ENCODE measurements around the gene INAVA.

INAVA gene

GRCh38 chr1:200872446-200873115 lies 22.1 kb upstream of the INAVA start, which contains the start of gene GPR25:
GPR25 (plus strand) TSS chr1:200872981; CDS start chr1:200873038, 57 bp downstream.
- Mint-ChIP-seq H3K27ac (no peak within 1 kb of the TSS), H3K9me3 (no peaks in the 10 kb centered on the region), H3K4me1 (ENCODE audit: low read depth) (peaks cover 58% of the 10 kb centered on the region), H3K4me3 (no peak within 1 kb of the TSS), H3K27me3 (peaks cover 69% of the 10 kb centered on the region), H3K36me3 (ENCODE audit: low read depth) (no peaks in the 10 kb centered on the region)

GRCh38 chr1:200873116-200873670 lies 21.5 kb upstream of the INAVA start:
- no peaks in the 10 kb centered on the region for H3K36me3 Mint-ChIP-seq (ENCODE audit: low read depth)
- H3K9me3 Mint-ChIP-seq: no peaks in the 10 kb centered on the region
- H3K27me3 Mint-ChIP-seq: peaks cover 68% of the 10 kb centered on the region
- no peak overlapping the region for H3K4me3 Mint-ChIP-seq
- peaks cover 62% of the 10 kb centered on the region for H3K4me1 Mint-ChIP-seq (ENCODE audit: low read depth)
- no peak overlapping the region for H3K27ac Mint-ChIP-seq

- H3K36me3 Mint-ChIP-seq (ENCODE audit: low read depth): no peaks in the 10 kb centered on the region
- no peak overlapping the region for H3K27ac Mint-ChIP-seq
- H3K4me3 Mint-ChIP-seq: no peak overlapping the region
Observed at GRCh38 chr1:200873671-200874397, 20.9 kb upstream of the INAVA start.

GRCh38 chr1:200874694-200875093 lies 20.0 kb upstream of the INAVA start:
- Mint-ChIP-seq H3K27me3 (peaks cover 63% of the 10 kb centered on the region), H3K4me3 (no peak overlapping the region), H3K9me3 (no peaks in the 10 kb centered on the region), H3K36me3 (ENCODE audit: low read depth) (no peaks in the 10 kb centered on the region), H3K4me1 (ENCODE audit: low read depth) (peaks cover 64% of the 10 kb centered on the region), H3K27ac (no peak overlapping the region)

More at GRCh38 chr1:200873671-200874397, 20.9 kb upstream of the INAVA start:
- H3K9me3 Mint-ChIP-seq: no peaks in the 10 kb centered on the region
- H3K4me1 Mint-ChIP-seq (ENCODE audit: low read depth): peaks cover 69% of the 10 kb centered on the region
- peaks cover 68% of the 10 kb centered on the region for H3K27me3 Mint-ChIP-seq

- Mint-ChIP-seq H3K4me1 (ENCODE audit: low read depth) (peaks cover 64% of the 10 kb centered on the region), H3K36me3 (ENCODE audit: low read depth) (no peaks in the 10 kb centered on the region), H3K27ac (no peak overlapping the region), H3K27me3 (peaks cover 59% of the 10 kb centered on the region), H3K4me3 (no peak overlapping the region), H3K9me3 (no peaks in the 10 kb centered on the region)
Observed at GRCh38 chr1:200875416-200875815, 19.3 kb upstream of the INAVA start.

GRCh38 chr1:200877010-200877409 lies 17.7 kb upstream of the INAVA start:
- no peaks in the 10 kb centered on the region for H3K9me3 Mint-ChIP-seq
- peaks cover 49% of the 10 kb centered on the region for H3K27me3 Mint-ChIP-seq
- H3K36me3 Mint-ChIP-seq (ENCODE audit: low read depth): no peaks in the 10 kb centered on the region
- peaks cover 60% of the 10 kb centered on the region for H3K4me1 Mint-ChIP-seq (ENCODE audit: low read depth)
- no peak overlapping the region for H3K4me3 Mint-ChIP-seq
- no peak overlapping the region for H3K27ac Mint-ChIP-seq

GRCh38 chr1:200877839-200878551 lies 16.7 kb upstream of the INAVA start:
- peaks cover 56% of the 10 kb centered on the region for H3K4me1 Mint-ChIP-seq (ENCODE audit: low read depth)
- H3K36me3 Mint-ChIP-seq (ENCODE audit: low read depth): no peaks in the 10 kb centered on the region
- no peak overlapping the region for H3K27ac Mint-ChIP-seq
- H3K9me3 Mint-ChIP-seq: no peaks in the 10 kb centered on the region
- H3K4me3 Mint-ChIP-seq: no peak overlapping the region
- peaks cover 45% of the 10 kb centered on the region for H3K27me3 Mint-ChIP-seq

GRCh38 chr1:200880212-200880611 lies 14.5 kb upstream of the INAVA start:
- peaks cover 45% of the 10 kb centered on the region for H3K4me1 Mint-ChIP-seq (ENCODE audit: low read depth)
- no peaks in the 10 kb centered on the region for H3K36me3 Mint-ChIP-seq (ENCODE audit: low read depth)
- no peak overlapping the region for H3K27ac Mint-ChIP-seq
- H3K4me3 Mint-ChIP-seq: no peak overlapping the region
- no peaks in the 10 kb centered on the region for H3K9me3 Mint-ChIP-seq
- peaks cover 29% of the 10 kb centered on the region for H3K27me3 Mint-ChIP-seq

GRCh38 chr1:200883118-200883517 lies 11.6 kb upstream of the INAVA start:
- Mint-ChIP-seq H3K4me3 (no peak overlapping the region), H3K27me3 (peaks cover 9% of the 10 kb centered on the region), H3K4me1 (ENCODE audit: low read depth) (peaks cover 48% of the 10 kb centered on the region), H3K27ac (no peak overlapping the region), H3K36me3 (ENCODE audit: low read depth) (no peaks in the 10 kb centered on the region), H3K9me3 (no peaks in the 10 kb centered on the region)

- H3K27ac Mint-ChIP-seq: no peak overlapping the region
Observed at GRCh38 chr1:200885623-200886402, 8.9 kb upstream of the INAVA start.

GRCh38 chr1:200886594-200886993 lies 8.1 kb upstream of the INAVA start:
- Mint-ChIP-seq H3K27ac (peak overlapping the region; percentile 43), H3K27me3 (peaks cover 14% of the 10 kb centered on the region), H3K4me3 (no peak overlapping the region), H3K4me1 (ENCODE audit: low read depth) (peaks cover 56% of the 10 kb centered on the region), H3K9me3 (no peaks in the 10 kb centered on the region), H3K36me3 (ENCODE audit: low read depth) (no peaks in the 10 kb centered on the region)

More at GRCh38 chr1:200885623-200886402, 8.9 kb upstream of the INAVA start:
- Mint-ChIP-seq H3K9me3 (no peaks in the 10 kb centered on the region), H3K4me3 (no peak overlapping the region), H3K4me1 (ENCODE audit: low read depth) (peaks cover 58% of the 10 kb centered on the region), H3K36me3 (ENCODE audit: low read depth) (no peaks in the 10 kb centered on the region), H3K27me3 (peaks cover 15% of the 10 kb centered on the region)

- peaks cover 61% of the 10 kb centered on the region for H3K4me1 Mint-ChIP-seq (ENCODE audit: low read depth)
Observed at GRCh38 chr1:200887036-200887435, 7.7 kb upstream of the INAVA start.

GRCh38 chr1:200887772-200888348 lies 6.8 kb upstream of the INAVA start:
- peak overlapping the region; percentile 21 for H3K4me3 Mint-ChIP-seq

More at GRCh38 chr1:200887036-200887435, 7.7 kb upstream of the INAVA start:
- peaks cover 19% of the 10 kb centered on the region for H3K27me3 Mint-ChIP-seq
- peak overlapping the region; percentile 12 for H3K4me3 Mint-ChIP-seq
- no peaks in the 10 kb centered on the region for H3K36me3 Mint-ChIP-seq (ENCODE audit: low read depth)
- H3K27ac Mint-ChIP-seq: peak overlapping the region; percentile 43
- H3K9me3 Mint-ChIP-seq: no peaks in the 10 kb centered on the region

GRCh38 chr1:200888349-200888838 lies 6.3 kb upstream of the INAVA start:
- Mint-ChIP-seq H3K4me1 (ENCODE audit: low read depth) (peaks cover 61% of the 10 kb centered on the region), H3K27ac (no peak overlapping the region), H3K27me3 (peaks cover 28% of the 10 kb centered on the region), H3K4me3 (peak overlapping the region; percentile 12), H3K9me3 (no peaks in the 10 kb centered on the region), H3K36me3 (ENCODE audit: low read depth) (no peaks in the 10 kb centered on the region)

More at GRCh38 chr1:200887772-200888348, 6.8 kb upstream of the INAVA start:
- H3K9me3 Mint-ChIP-seq: no peaks in the 10 kb centered on the region
- H3K4me1 Mint-ChIP-seq (ENCODE audit: low read depth): peaks cover 63% of the 10 kb centered on the region
- no peaks in the 10 kb centered on the region for H3K36me3 Mint-ChIP-seq (ENCODE audit: low read depth)
- peaks cover 26% of the 10 kb centered on the region for H3K27me3 Mint-ChIP-seq
- H3K27ac Mint-ChIP-seq: peak overlapping the region; percentile 65

Data from stimulated activated naive CD8-positive, alpha-beta T cell treated with anti-CD3 and anti-CD28 coated beads, Interleukin-15, Interleukin-2, amounts not matched to agents 100 ng/mL and 50 ng/mL, for 24 hours (primary cell).